ENCODE results near the gene ST3GAL3.

The ST3GAL3 gene

GRCh38 chr1:43806183-43806582, 98.8 kb downstream of the ST3GAL3 start:
- H3K27me3 ChIP-seq (ENCODE audit: control insufficient read depth, insufficient read depth, low read length) = no peaks in the 10 kb centered on the region
- H3K36me3 ChIP-seq (ENCODE audit: control insufficient read depth, insufficient read depth, low read length) = no peaks in the 10 kb centered on the region

GRCh38 chr1:43809097-43809673, 101.8 kb downstream of the ST3GAL3 start:
- Histone ChIP-seq H3K27me3 (ENCODE audit: control insufficient read depth, insufficient read depth, low read length) (no peaks in the 10 kb centered on the region), H3K9me3 (ENCODE audit: control insufficient read depth, insufficient read depth, low read length) (no peaks in the 10 kb centered on the region), H3K4me1 (ENCODE audit: control insufficient read depth, insufficient read depth, low read length) (peaks cover 10% of the 10 kb centered on the region), H3K36me3 (ENCODE audit: control insufficient read depth, insufficient read depth, low read length) (no peaks in the 10 kb centered on the region), H3K4me3 (ENCODE audit: low read depth, low read length) (no peak overlapping the region), H3K9ac (ENCODE audit: low read depth, low read length) (no peak overlapping the region), H3K27ac (ENCODE audit: low read depth, low read length) (no peak overlapping the region)

More at GRCh38 chr1:43806183-43806582, 98.8 kb downstream of the ST3GAL3 start:
- Histone ChIP-seq H3K4me1 (ENCODE audit: control insufficient read depth, insufficient read depth, low read length) (peaks cover 4% of the 10 kb centered on the region; the same call in 1 of the 2 replicates), H3K27ac (ENCODE audit: low read depth, low read length) (no peak overlapping the region), H3K9ac (ENCODE audit: low read depth, low read length) (no peak overlapping the region), H3K4me3 (ENCODE audit: low read depth, low read length) (no peak overlapping the region), H3K9me3 (ENCODE audit: control insufficient read depth, insufficient read depth, low read length) (no peaks in the 10 kb centered on the region)

- Histone ChIP-seq H3K27me3 (ENCODE audit: control insufficient read depth, insufficient read depth, low read length) (no peaks in the 10 kb centered on the region), H3K4me3 (ENCODE audit: low read depth, low read length) (no peak overlapping the region), H3K36me3 (ENCODE audit: control insufficient read depth, insufficient read depth, low read length) (no peaks in the 10 kb centered on the region; the same call in 1 of the 2 replicates), H3K9me3 (ENCODE audit: control insufficient read depth, insufficient read depth, low read length) (no peaks in the 10 kb centered on the region), H3K4me1 (ENCODE audit: control insufficient read depth, insufficient read depth, low read length) (peaks cover 6% of the 10 kb centered on the region), H3K9ac (ENCODE audit: low read depth, low read length) (no peak overlapping the region), H3K27ac (ENCODE audit: low read depth, low read length) (no peak overlapping the region)
Measured at GRCh38 chr1:43812579-43812978, 105.2 kb downstream of the ST3GAL3 start.

- peaks cover 6% of the 10 kb centered on the region for H3K9me3 ChIP-seq (ENCODE audit: control insufficient read depth, insufficient read depth, low read length)
- peaks cover 6% of the 10 kb centered on the region for H3K4me1 ChIP-seq (ENCODE audit: control insufficient read depth, insufficient read depth, low read length)
- no peaks in the 10 kb centered on the region; the same call in 1 of the 2 replicates for H3K36me3 ChIP-seq (ENCODE audit: control insufficient read depth, insufficient read depth, low read length)
- no peak overlapping the region for H3K4me3 ChIP-seq (ENCODE audit: low read depth, low read length)
- no peak overlapping the region for H3K9ac ChIP-seq (ENCODE audit: low read depth, low read length)
- H3K27ac ChIP-seq (ENCODE audit: low read depth, low read length) = no peak overlapping the region
- H3K27me3 ChIP-seq (ENCODE audit: control insufficient read depth, insufficient read depth, low read length) = no peaks in the 10 kb centered on the region
Measured at GRCh38 chr1:43814401-43814800, 107.1 kb downstream of the ST3GAL3 start.

GRCh38 chr1:43817304-43817939, 110.1 kb downstream of the ST3GAL3 start:
- H3K9ac ChIP-seq (ENCODE audit: low read depth, low read length) = no peak overlapping the region
- no peaks in the 10 kb centered on the region for H3K27me3 ChIP-seq (ENCODE audit: control insufficient read depth, insufficient read depth, low read length)
- no peak overlapping the region for H3K4me3 ChIP-seq (ENCODE audit: low read depth, low read length)
- no peaks in the 10 kb centered on the region; the same call in 1 of the 2 replicates for H3K36me3 ChIP-seq (ENCODE audit: control insufficient read depth, insufficient read depth, low read length)
- no peak overlapping the region for H3K27ac ChIP-seq (ENCODE audit: low read depth, low read length)
- peaks cover 6% of the 10 kb centered on the region for H3K9me3 ChIP-seq (ENCODE audit: control insufficient read depth, insufficient read depth, low read length)
- H3K4me1 ChIP-seq (ENCODE audit: control insufficient read depth, insufficient read depth, low read length) = peaks cover 8% of the 10 kb centered on the region; the same call in 1 of the 2 replicates

GRCh38 chr1:43818691-43819090, 111.4 kb downstream of the ST3GAL3 start:
- no peak overlapping the region for H3K9ac ChIP-seq (ENCODE audit: low read depth, low read length)
- H3K36me3 ChIP-seq (ENCODE audit: control insufficient read depth, insufficient read depth, low read length) = no peaks in the 10 kb centered on the region; the same call in 1 of the 2 replicates
- H3K27me3 ChIP-seq (ENCODE audit: control insufficient read depth, insufficient read depth, low read length) = no peaks in the 10 kb centered on the region
- peaks cover 3% of the 10 kb centered on the region; the same call in 1 of the 2 replicates for H3K4me1 ChIP-seq (ENCODE audit: control insufficient read depth, insufficient read depth, low read length)
- no peak overlapping the region for H3K27ac ChIP-seq (ENCODE audit: low read depth, low read length)
- peaks cover 6% of the 10 kb centered on the region for H3K9me3 ChIP-seq (ENCODE audit: control insufficient read depth, insufficient read depth, low read length)
- H3K4me3 ChIP-seq (ENCODE audit: low read depth, low read length) = no peak overlapping the region

- Histone ChIP-seq H3K4me1 (ENCODE audit: control insufficient read depth, insufficient read depth, low read length) (peaks cover 3% of the 10 kb centered on the region; the same call in 1 of the 2 replicates), H3K36me3 (ENCODE audit: control insufficient read depth, insufficient read depth, low read length) (no peaks in the 10 kb centered on the region; the same call in 1 of the 2 replicates), H3K4me3 (ENCODE audit: low read depth, low read length) (no peak overlapping the region)
Measured at GRCh38 chr1:43819357-43819756, 112.0 kb downstream of the ST3GAL3 start.

GRCh38 chr1:43821471-43821870, 114.1 kb downstream of the ST3GAL3 start:
- H3K4me3 ChIP-seq (ENCODE audit: low read depth, low read length) = no peak overlapping the region
- peaks cover 6% of the 10 kb centered on the region for H3K9me3 ChIP-seq (ENCODE audit: control insufficient read depth, insufficient read depth, low read length)
- no peaks in the 10 kb centered on the region for H3K36me3 ChIP-seq (ENCODE audit: control insufficient read depth, insufficient read depth, low read length)
- H3K27ac ChIP-seq (ENCODE audit: low read depth, low read length) = no peak overlapping the region
- H3K4me1 ChIP-seq (ENCODE audit: control insufficient read depth, insufficient read depth, low read length) = peaks cover 3% of the 10 kb centered on the region; the same call in 1 of the 2 replicates
- no peak overlapping the region for H3K9ac ChIP-seq (ENCODE audit: low read depth, low read length)
- no peaks in the 10 kb centered on the region for H3K27me3 ChIP-seq (ENCODE audit: control insufficient read depth, insufficient read depth, low read length)

More at GRCh38 chr1:43819357-43819756, 112.0 kb downstream of the ST3GAL3 start:
- peaks cover 6% of the 10 kb centered on the region for H3K9me3 ChIP-seq (ENCODE audit: control insufficient read depth, insufficient read depth, low read length)
- no peaks in the 10 kb centered on the region for H3K27me3 ChIP-seq (ENCODE audit: control insufficient read depth, insufficient read depth, low read length)
- no peak overlapping the region for H3K27ac ChIP-seq (ENCODE audit: low read depth, low read length)
- no peak overlapping the region for H3K9ac ChIP-seq (ENCODE audit: low read depth, low read length)

- Histone ChIP-seq H3K27me3 (ENCODE audit: control insufficient read depth, insufficient read depth, low read length) (no peaks in the 10 kb centered on the region), H3K9ac (ENCODE audit: low read depth, low read length) (no peak overlapping the region), H3K9me3 (ENCODE audit: control insufficient read depth, insufficient read depth, low read length) (peaks cover 6% of the 10 kb centered on the region), H3K36me3 (ENCODE audit: control insufficient read depth, insufficient read depth, low read length) (no peaks in the 10 kb centered on the region), H3K4me3 (ENCODE audit: low read depth, low read length) (no peak overlapping the region), H3K27ac (ENCODE audit: low read depth, low read length) (no peak overlapping the region), H3K4me1 (ENCODE audit: control insufficient read depth, insufficient read depth, low read length) (peaks cover 3% of the 10 kb centered on the region; the same call in 1 of the 2 replicates)
Measured at GRCh38 chr1:43822040-43822690, 114.8 kb downstream of the ST3GAL3 start.

GRCh38 chr1:43824795-43825194, 117.5 kb downstream of the ST3GAL3 start:
- no peak overlapping the region for H3K9ac ChIP-seq (ENCODE audit: low read depth, low read length)
- H3K36me3 ChIP-seq (ENCODE audit: control insufficient read depth, insufficient read depth, low read length) = no peaks in the 10 kb centered on the region
- H3K4me3 ChIP-seq (ENCODE audit: low read depth, low read length) = no peak overlapping the region
- H3K4me1 ChIP-seq (ENCODE audit: control insufficient read depth, insufficient read depth, low read length) = peaks cover 7% of the 10 kb centered on the region
- H3K27ac ChIP-seq (ENCODE audit: low read depth, low read length) = no peak overlapping the region
- no peaks in the 10 kb centered on the region for H3K27me3 ChIP-seq (ENCODE audit: control insufficient read depth, insufficient read depth, low read length)
- no peaks in the 10 kb centered on the region for H3K9me3 ChIP-seq (ENCODE audit: control insufficient read depth, insufficient read depth, low read length)

GRCh38 chr1:43828574-43828973, 121.2 kb downstream of the ST3GAL3 start:
- H3K9me3 ChIP-seq (ENCODE audit: control insufficient read depth, insufficient read depth, low read length) = no peaks in the 10 kb centered on the region
- no peaks in the 10 kb centered on the region for H3K27me3 ChIP-seq (ENCODE audit: control insufficient read depth, insufficient read depth, low read length)
- H3K4me1 ChIP-seq (ENCODE audit: control insufficient read depth, insufficient read depth, low read length) = peaks cover 5% of the 10 kb centered on the region
- H3K36me3 ChIP-seq (ENCODE audit: control insufficient read depth, insufficient read depth, low read length) = no peaks in the 10 kb centered on the region
- H3K9ac ChIP-seq (ENCODE audit: low read depth, low read length) = no peak overlapping the region
- no peak overlapping the region for H3K4me3 ChIP-seq (ENCODE audit: low read depth, low read length)
- no peak overlapping the region for H3K27ac ChIP-seq (ENCODE audit: low read depth, low read length)

All from HUES48 (cell line).